Medulla oblongata (tissue), 1 donor: ENCODE results near the gene GLO1.

Experiments used
- DNase-seq: peaks from one replicate; pipeline ENCODE4 v3.0.0-alpha.2; 2015; ENCODE audit errors: extremely low spot score

Gene GLO1

DNA sequence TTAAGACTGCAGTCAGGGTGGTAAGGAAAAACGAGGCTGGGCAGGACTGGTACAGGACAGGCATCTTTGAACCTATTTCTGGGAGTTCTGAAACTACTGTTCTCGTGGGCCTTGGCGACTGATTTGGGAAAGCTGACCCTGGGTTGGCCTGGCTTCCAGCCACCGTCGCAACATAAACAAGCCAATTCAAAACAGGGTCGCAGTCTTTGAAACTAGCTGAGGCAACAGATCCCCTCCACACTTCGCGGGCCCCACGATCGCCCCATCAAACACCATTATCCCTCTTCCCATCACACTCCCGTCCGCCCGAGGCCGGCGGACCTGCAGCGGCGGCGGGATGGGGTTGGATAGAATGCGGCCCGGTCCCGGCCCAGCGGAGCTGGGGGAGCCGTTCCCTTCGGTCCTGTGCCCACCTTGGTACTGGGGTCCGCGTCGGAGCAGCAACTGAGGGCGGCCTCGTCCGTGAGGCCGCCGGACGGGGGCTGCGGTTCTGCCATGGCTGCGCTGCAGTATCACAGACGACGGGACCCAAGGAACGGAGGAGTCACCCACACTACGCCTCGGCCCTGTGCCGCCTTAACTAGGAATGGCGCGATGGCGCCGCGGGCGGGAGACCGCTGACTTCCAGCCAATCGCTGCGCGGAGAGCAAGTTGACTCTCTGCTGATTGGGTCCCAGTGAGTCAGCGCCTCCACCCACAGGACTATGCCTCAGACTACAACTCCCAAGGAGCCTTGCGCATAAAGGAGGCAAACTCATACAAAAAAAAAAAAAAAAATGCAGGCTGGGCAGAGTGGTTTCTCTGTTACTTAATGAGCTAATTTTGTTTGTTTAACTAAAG, at the start of gene GLO1:
Gene GLO1, minus strand, starts transcription at position 588 of the 840 bp plus-strand sequence. Its CDS starts 91 bp downstream, at position 497.
- peak; percentile 99 for DNase-seq

DNA sequence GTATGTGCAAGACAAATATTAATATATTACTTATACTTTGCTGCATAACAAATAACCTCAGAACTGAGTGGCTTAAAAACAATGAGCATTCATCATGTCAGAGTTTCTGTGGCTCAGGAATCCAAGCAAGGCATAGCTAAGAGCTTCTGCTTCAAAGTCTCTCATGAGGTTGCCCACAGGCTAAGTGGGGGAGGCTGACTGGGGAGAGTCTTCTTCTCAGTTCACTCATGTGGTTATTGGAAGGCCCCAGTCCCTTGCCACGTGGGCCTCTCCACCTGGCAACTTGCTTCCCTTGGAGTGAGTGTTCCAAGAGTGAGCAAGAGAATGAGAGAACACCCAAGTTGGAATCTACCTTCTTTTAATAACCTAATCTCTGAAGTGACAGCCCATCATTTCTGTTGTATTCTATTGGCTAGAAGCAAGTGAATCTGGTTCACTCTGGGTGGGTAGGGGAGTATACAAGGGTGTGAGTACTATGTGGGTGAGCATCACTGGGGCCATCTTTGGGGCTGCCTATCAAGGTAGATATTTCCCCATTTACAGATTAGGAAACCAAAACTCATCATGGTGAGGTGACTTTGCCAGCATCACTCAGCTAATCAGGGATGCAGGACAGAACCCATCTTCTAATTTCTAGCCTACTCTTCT, 48.1 kb upstream of the GLO1 start:
- no peak for DNase-seq

DNA sequence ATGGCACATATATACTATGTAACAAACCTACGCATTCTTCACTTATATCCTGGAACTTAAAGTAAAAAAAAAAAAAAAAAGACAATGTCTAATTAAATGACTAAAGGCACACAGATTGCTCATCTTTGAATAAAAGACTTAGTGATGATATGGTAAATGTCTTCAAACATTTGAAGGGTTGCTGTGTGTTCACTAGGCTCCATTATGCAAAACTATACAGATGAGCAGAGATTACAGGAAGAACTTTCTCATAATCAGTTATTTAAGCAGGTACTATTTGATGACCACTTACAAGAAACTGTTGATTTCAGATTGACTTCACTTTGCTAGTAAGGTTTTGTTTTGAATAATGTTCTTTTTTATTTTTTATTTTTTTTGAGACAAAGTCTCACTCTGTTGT, 46.5 kb upstream of the GLO1 start:
- DNase-seq = no peak

DNA sequence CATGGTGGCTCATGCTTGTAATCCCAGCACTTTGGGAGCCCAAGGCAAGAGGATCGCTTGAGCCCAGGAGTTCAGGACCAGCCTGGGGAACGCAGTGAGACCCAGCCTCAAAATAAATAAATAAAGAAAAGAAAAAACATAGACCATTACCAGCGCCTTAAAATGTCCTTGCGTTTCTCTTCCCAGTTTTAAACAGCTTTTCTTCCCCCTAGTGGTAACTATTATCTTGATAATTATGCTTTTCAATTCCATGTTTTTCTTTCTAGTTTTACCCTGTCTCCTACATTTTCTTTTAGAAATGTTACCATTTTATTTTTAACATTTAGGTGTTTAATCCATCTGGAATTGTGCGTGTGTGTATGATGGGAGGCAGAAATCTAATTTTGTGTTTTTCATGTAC, 36.6 kb upstream of the GLO1 start:
- no peak for DNase-seq

DNA sequence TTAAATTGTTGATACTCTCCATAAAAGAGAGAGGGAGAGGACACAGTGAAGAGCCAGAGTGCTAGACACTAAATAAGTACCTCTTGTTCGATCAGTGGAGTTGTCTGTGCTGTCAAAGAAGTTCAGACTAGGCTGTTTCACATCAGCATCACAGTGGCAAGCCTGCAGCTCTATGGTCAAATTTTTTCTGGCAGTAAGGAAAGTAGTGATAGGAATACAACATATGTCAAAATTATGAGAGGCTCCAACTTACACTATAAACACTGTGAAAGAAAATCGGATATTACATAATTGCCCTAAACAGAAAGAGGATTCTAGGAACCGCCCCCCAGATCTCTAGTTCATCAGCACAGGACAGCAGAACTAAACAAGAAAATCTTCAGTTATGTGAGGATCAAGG, 35.3 kb upstream of the GLO1 start:
- no peak for DNase-seq

DNA sequence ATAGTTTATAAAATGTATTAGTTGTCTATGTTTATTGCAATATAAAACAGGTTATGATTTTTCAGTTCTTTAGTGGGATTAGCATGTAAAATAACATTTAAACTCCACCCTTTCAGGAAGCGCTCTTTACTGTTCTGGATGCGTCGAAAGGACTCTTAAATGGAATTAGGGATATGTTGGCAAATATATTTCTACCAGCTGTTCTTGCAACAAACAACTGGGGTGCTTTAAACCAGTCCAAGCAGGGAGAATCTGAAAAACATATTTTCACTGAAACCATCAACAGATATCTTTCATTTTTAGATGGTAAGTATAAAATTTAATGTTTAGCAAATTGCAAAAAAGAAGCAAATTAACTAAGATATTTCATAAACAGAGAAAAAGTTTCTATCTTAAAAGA, 34.0 kb upstream of the GLO1 start:
- no peak for DNase-seq

DNA sequence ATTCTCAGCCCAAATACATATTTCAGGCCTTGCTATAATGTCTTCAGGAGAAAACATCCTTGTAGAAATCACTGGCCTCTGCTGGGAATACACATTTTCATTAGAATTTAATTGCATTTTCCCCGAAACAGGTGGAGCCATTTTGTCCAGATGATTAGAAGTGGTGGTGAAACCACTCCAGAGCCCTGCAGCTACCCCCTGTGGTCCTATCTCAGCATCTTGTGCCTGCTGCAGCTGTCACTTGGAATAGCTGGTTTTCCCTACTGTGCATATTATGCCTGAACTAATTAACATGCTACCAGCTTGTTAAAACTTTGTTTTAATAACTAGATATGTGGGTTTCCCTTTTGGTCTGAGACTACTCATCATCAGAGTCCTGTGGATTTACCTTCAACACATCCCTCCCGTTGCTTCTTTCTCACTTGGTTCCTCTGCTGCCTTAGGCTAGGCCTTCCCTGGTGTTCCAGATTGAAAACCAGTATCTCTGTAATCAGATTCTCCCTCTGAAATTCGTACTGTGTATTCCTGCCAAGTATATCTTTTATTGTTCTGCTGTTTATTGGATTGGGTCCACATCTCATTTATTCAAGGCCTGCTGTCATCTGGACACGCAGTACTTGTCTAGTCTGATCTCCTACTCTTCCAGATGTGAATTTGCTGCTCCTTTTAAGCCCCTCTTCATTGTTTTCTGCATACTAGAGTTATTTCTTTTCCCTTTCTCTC, 27.4 kb upstream of the GLO1 start:
- no peak for DNase-seq

DNA sequence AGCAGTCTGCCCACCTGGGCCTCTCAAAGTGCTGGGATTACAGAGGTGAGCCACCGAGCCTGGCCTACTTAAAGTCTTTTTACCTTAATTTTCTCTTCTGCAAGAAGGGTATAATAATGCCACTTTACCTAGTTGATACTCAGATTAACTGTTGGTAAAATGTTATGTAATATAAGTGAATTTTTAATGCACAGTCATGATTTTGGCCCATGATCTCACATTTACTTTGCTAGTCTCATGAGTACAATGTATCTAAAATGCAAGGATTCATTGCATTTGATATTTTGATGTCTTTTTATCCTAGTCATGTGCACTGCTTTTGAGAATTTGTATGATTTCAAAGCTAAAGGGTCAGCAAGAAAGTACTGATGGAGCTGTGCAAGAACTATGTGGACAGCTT, 25.3 kb upstream of the GLO1 start:
- no peak for DNase-seq

DNA sequence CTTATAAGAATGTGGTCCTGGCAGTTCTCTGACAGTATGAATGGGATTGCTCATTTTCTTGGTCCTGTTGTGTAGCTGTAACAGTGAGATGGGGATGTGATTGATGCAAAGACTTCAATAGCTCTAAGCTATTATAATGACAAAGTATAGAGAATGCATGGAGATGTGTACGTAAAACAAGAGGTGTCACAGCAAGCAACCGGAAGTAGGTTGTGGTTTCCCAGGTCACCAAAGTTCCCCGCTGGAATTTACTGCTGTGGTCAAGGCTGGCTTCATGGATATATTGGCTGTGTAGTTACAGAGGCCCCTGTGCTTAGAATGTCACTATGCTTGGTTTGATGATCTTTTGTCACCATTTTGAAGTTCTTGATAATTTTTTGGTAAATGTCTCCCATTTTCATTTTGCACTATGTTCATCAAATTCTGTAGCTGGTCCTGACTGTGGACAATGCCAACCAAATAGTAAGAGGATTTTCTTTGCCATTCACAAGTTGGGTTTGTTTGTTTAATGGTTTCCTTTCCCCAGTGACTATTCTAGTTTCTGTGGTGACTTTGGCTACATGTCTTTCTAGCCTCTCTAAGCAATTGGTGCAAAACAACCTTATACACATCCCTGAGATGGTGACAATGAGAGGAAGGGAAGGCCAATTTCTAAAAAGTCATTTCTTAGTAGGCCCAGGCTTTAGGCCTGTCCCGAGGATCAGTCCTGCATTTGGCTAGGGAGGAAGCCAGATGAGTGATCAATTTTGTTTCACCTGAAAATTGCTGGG, 22.7 kb upstream of the GLO1 start:
- no peak for DNase-seq

DNA sequence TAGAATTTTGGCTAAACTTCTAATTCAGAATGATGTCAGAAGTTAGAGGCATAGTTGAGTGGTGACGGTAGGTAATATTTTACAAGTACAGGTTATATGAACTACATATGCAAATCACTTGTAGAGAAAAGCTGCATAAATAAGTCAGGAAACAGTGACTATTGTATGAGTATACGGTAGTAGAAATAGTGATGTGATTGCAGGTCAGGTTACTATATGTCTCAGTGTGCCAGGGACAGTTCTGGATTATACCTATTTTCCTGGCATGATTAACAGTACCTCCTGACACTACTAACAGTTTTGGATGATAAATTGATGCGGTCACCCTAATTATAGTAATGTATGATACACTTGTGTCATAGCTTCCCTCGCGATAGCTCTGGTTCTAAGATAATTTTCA, 21.4 kb upstream of the GLO1 start:
- no peak for DNase-seq

DNA sequence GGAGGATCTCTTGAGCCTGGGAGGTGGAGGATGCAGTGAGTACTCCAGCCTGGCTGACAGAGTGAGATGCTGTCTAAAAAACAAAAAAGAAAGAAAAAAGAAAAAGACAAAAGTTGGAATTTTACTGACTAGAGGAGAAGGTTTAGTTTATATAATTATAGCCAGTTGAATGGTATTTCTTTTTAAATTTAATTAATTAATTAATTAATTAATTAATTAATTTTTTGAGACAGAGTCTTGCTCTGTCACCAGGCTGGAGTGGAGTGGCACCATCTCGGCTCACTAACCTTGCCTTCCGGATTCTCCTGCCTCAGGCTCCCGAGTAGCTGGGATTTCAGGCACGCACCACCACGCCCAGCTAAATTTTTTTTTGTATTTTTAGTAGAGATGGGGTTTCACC, 20.8 kb upstream of the GLO1 start:
- no peak for DNase-seq

DNA sequence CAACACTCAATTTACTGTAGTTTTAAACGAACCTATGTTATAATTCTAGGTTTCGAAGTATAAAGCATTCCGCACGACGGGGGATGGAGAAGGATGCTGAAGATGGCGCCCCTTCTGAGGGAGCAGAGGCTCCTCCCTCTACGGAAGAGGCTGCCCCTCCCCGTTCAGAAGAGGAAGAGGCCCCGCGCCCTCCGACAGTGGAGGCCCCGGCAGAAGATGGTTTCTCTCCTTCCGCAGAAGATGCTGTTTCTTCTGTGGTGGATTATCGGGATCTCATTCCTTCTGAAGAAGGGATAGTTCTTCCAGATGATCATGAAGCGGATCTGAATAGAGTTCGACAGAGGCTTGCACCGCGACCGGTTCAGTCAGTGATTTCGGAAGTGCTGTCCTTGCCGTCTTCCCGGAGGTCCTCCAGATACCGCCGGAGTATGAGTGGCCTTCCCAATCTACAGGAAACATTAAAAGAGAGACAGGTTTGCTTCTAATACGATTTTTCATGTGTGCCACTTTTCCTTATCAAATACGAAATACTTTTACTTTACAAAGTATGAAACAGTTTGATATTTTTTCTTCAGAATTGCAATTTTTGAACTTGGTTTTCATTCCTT, 19.9 kb upstream of the GLO1 start:
- DNase-seq = no peak

DNA sequence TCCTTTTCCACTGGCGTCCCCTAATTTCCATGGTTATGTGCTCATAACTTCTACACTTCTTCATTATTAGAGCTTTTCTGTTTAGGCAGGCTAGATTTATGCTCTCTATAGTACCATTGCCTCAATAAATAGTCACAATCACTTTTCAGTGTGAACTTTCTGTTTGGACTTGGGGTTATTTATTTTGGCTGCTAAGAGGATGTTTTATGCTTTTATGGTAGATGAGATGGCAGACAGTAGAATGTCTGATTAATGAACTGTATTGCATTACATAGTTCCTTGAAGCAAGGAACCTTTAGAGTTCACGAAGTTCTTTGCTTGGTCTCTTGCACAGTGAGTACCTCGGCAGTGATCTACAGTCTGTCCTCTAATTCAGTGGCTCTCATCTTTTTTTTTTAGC, 19.1 kb upstream of the GLO1 start:
- no peak for DNase-seq

DNA sequence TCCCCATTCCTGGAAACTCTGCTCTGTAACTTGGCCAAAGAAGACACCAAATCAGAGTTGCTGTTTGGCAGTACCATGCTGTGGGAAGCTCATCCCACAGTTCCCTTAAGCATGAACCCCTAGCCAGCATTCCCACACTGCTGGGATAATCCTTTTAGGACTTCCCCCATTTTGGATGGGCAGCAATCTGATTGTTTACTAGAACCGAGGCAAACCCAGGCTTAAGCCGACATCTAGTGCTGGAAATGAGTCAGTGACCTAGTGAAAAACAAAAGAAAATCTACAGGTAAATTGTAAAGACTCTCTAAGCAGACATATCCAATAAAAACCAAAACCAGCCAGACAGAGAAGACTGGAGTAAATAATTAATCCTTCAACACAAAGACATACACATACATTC, 17.4 kb upstream of the GLO1 start:
- no peak for DNase-seq

DNA sequence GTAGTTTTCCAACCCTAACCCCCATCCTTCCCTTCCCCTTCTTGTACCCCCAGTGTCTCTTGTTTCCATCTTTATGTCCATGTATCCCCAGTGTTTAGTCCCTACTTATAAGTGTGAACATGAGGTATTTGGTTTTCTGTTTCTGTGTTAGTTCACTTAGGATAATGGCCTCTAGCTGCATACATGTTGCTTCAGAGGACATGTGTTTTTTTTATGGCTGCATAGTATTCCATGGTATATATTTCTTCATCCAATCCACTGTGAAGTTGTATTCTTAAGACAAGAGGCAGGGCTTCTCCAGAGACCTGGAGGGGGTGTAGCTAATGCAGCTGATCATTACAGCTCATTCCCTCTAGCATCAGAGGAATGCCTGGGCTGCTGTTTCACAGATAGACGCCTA, 16.4 kb upstream of the GLO1 start:
- no peak for DNase-seq

DNA sequence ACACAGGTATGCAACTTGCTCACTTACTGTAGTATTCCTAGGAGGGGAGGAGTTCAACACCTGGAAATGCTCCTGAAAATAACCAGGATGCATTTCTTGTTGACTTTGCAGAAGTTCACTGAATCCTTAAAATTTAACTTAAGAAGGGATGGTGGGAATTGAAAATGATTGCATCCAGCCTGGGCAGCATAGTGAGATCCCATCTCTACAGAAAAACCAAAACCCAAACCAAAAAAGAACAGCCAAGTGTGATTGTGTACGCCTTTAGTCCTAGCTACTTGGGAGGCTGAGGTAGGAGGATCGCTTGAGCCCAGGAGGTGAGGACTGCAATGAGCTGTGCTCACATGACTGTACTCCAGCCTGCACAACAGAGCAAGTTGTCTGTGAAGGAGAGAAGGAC, 13.9 kb upstream of the GLO1 start:
- DNase-seq = no peak

DNA sequence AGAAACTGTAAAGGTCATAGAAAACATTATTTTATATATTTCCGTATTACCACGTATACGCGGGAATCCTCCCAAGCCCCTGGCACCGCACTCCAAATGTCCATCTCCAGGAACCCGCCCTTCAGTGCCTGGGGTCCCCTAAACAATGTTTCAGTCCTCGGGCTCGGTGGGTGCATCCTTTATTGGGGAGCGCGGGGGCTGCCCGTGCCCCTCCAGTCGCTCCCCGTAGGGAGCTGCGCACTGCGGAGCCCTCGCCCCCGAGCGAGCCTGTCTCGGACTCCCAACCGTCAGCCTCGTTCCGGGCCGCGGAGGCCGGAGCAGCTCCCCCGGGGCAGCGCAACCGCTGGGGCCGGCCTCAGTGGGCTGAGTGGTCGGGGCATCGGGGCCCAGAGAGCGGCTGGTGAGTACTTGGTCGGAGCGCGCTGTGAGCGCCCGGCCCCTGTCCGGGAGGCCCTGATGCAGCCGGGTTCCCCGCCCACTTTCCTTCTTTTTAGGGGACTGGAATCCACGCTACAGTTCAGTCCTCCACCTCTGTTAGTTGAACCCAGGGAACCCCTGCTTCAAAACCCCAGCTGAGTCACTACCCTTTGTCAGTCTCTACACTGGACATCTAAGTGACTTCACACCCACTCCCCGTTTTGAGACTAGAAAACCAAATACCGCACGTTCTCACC, 12.2 kb upstream of the GLO1 start, which contains the start of gene DNAH8:
Gene DNAH8, plus strand, starts transcription at position 296 of the 674 bp plus-strand sequence. CDS start 7,499 bp downstream, outside the sequence.
- DNase-seq = no peak

DNA sequence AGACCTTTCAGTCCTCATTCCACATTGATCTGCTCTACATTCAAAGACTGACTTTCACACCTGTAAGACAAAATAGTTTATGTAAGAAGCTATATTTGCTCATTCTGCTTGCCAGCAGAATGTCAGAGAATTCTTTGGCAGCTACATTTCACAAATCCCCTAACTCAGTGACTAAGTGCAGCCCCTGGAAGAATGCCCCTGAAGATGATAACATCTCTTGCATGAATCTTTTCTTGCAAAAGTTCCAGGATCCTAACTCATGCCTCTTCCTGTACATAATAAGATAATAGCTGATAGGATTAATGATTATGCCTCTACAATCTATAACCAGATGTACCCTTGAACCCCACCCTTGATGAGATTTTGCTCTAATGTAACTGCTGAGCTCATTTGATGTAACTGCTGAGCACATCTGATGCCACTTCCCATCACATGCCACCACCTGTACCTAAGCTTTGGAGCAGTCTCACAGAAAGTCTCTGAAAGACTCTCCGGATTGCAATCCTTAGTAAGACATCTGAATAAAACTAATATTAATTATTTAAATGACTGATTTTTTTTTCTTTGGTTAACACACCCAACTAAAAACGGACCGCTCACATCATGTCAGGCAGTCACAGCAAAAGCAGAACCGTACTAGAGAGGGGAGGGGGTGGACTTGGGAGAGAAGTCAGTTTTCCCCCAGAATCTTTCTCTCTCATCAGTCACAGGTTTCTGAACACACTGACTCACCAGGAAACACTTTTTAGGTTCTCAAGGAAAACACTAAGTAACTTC, 11.5 kb upstream of the GLO1 start:
- no peak for DNase-seq

DNA sequence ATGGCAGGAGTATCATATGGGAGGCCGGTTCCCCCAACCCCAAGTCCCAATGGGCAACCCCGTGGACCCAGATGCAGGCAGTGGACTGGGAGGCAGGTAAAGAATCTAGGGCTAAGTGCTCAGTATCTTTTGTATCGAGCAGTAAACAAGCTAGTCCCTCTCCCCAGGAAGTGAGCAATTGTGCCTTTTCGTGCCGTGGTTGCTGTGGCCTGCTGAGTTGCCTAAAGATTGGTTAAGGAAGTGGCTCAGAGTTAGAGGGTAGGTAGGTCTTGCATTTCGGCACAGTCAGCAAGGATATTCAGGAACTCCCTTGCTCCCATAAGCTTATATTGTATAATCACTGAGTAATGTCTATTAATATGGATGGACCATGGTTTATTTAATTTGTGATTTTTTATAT, 10.9 kb upstream of the GLO1 start:
- no peak for DNase-seq

DNA sequence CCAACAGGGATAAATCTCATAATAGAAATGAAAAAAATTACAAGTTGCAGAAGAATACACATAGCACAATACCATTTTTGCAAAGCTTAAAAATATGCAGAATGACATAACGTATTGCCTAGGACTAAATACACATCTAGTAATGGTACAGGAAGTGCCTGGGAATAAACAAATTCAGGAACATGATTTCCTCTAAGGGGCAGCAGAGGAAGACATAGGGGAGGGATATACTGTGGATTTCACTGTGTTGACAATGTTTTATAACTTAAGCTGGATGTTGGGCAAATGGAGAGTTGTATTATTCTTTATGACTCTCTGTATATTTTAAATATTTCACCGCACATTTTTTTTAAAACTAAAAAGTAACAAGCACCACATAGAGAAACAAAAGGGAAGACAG, 5.6 kb upstream of the GLO1 start:
- DNase-seq = no peak
